A549 treated with dexamethasone at 1 μM for 4 hours (cell line): ENCODE data around the gene KRTAP19-3. TPM values are rescaled to one million over a fixed set of nuclear protein-coding genes. Genes with fewer than 3 reads are reported as not detected.

Experiments
- total RNA-seq: library from RNA; stranded (reverse); fragments of 200-300 nt; extraction: Qiagen RNA extraction; gene quantifications from 5 replicates; pipeline ENCODE4 v1.2.3, GENCODE V29; 2022

Gene KRTAP19-3
- not detected in 5 replicates for total RNA-seq

GRCh38 chr21:30491963-30492428, at the start of gene KRTAP19-3:
Gene KRTAP19-3, minus strand, starts transcription at chr21:30492013. Its CDS starts 56 bp downstream, at chr21:30491957.

DNA sequence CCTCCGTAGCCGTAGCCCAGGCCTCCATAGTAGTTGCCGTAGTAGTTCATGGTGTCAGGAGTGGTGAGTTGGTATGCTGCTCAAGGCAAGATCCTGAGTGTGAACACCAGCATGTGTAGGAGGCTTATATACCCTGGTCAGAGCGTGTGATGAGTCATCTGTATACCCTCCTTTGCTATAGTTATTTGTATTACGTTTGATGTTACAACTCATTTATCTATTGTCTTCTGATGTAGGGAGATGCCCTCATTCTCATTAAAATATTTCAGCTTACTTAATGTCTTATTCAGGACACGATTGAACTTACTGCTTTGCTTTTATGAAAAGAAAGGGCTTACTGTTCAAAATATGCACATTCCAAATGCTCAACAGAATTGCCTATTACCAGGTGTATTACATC, 10.2 kb upstream of the KRTAP19-3 start, which contains the start of gene KRTAP19-5:
KRTAP19-5 (minus strand) TSS at position 101 of the 400 bp plus-strand sequence; CDS start at position 50, 51 bp downstream.

GRCh38 chr21:30497065-30497464, 5.3 kb upstream of the KRTAP19-3 start, which contains the start of gene KRTAP19-4:
Gene KRTAP19-4, minus strand, starts transcription at chr21:30497165. Its CDS starts 55 bp downstream, at chr21:30497110.

GRCh38 chr21:30487336-30487735, 4.5 kb downstream of the KRTAP19-3 start, which contains the start of gene KRTAP19-2:
Gene KRTAP19-2, minus strand, starts transcription at chr21:30487436. Its CDS starts 88 bp downstream, at chr21:30487348.

GRCh38 chr21:30480145-30480544, 11.7 kb downstream of the KRTAP19-3 start, which contains the start of gene KRTAP19-1:
Gene KRTAP19-1, minus strand, starts transcription at chr21:30480367. Its CDS starts 50 bp downstream, at chr21:30480317.

Other genes with a start within 250 kb of the KRTAP19-3 start
- gene KRTAP24-1, start 209.1 kb downstream of the KRTAP19-3 start, total RNA-seq: not detected in 5 replicates
- gene KRTAP25-1, start 202.5 kb downstream of the KRTAP19-3 start, total RNA-seq: not detected in 5 replicates
- not detected in 5 replicates for gene KRTAP26-1, start 171.7 kb downstream of the KRTAP19-3 start, total RNA-seq
- not detected in 5 replicates for gene KRTAP27-1, start 154.3 kb downstream of the KRTAP19-3 start, total RNA-seq
- not detected in 5 replicates for gene KRTAP23-1, start 143.4 kb downstream of the KRTAP19-3 start, total RNA-seq
- gene KRTAP13-2, start 119.7 kb downstream of the KRTAP19-3 start, total RNA-seq: 0.09 TPM in 1 of 5 replicates, not detected in the others
- gene KRTAP13-1, start 96.0 kb downstream of the KRTAP19-3 start, total RNA-seq: not detected in 5 replicates
- gene KRTAP13-3, start 66.1 kb downstream of the KRTAP19-3 start, total RNA-seq: not detected in 5 replicates
- not detected in 5 replicates for gene KRTAP13-4, start 61.8 kb downstream of the KRTAP19-3 start, total RNA-seq
- not detected in 5 replicates for gene KRTAP15-1, start 51.7 kb downstream of the KRTAP19-3 start, total RNA-seq
- gene KRTAP19-1, start 11.6 kb downstream of the KRTAP19-3 start, total RNA-seq: not detected in 5 replicates
- not detected in 5 replicates for gene KRTAP19-2, start 4.6 kb downstream of the KRTAP19-3 start, total RNA-seq
- gene KRTAP19-4, start 5.2 kb upstream of the KRTAP19-3 start, total RNA-seq: not detected in 5 replicates
- gene KRTAP19-5, start 10.1 kb upstream of the KRTAP19-3 start, total RNA-seq: not detected in 5 replicates
- gene KRTAP19-6, start 49.9 kb upstream of the KRTAP19-3 start, total RNA-seq: not detected in 5 replicates
- gene KRTAP19-7, start 69.3 kb upstream of the KRTAP19-3 start, total RNA-seq: not detected in 5 replicates
- not detected in 5 replicates for gene KRTAP22-2, start 98.4 kb upstream of the KRTAP19-3 start, total RNA-seq
- not detected in 5 replicates for gene KRTAP6-3, start 100.4 kb upstream of the KRTAP19-3 start, total RNA-seq
- gene KRTAP6-2, start 106.9 kb upstream of the KRTAP19-3 start, total RNA-seq: not detected in 5 replicates
- not detected in 5 replicates for gene KRTAP22-1, start 109.1 kb upstream of the KRTAP19-3 start, total RNA-seq
- gene KRTAP6-1, start 121.9 kb upstream of the KRTAP19-3 start, total RNA-seq: not detected in 5 replicates
- not detected in 5 replicates for gene KRTAP20-1, start 124.4 kb upstream of the KRTAP19-3 start, total RNA-seq
- gene KRTAP20-4, start 128.6 kb upstream of the KRTAP19-3 start, total RNA-seq: not detected in 5 replicates
- gene KRTAP20-2, start 143.2 kb upstream of the KRTAP19-3 start, total RNA-seq: not detected in 5 replicates
- not detected in 5 replicates for gene KRTAP20-3, start 150.9 kb upstream of the KRTAP19-3 start, total RNA-seq
- not detected in 5 replicates for gene KRTAP21-3, start 226.8 kb upstream of the KRTAP19-3 start, total RNA-seq